ENCODE data around the gene PRR5L.

The PRR5L gene

GRCh38 chr11:36407356-36407755, 111.3 kb downstream of the PRR5L start:
- no peak for DNase-seq

GRCh38 chr11:36408498-36409136, 112.5 kb downstream of the PRR5L start:
- DNase-seq, result no peak

- DNase-seq, result no peak
These were observed 113.2 kb downstream of the PRR5L start for GRCh38 chr11:36409152-36409816.

GRCh38 chr11:36411202-36411640, 115.1 kb downstream of the PRR5L start:
- DNase-seq, result no peak

GRCh38 chr11:36412781-36413383, 116.8 kb downstream of the PRR5L start:
- DNase-seq, result no peak

- DNase-seq, result no peak
These were observed 121.1 kb downstream of the PRR5L start for GRCh38 chr11:36417154-36417553.

GRCh38 chr11:36419791-36420424, 123.8 kb downstream of the PRR5L start:
- DNase-seq, result no peak

- DNase-seq, result no peak
These were observed 125.6 kb downstream of the PRR5L start for GRCh38 chr11:36421546-36422155.

GRCh38 chr11:36425561-36426081, 129.5 kb downstream of the PRR5L start:
- DNase-seq, result no peak

- no peak for DNase-seq
These were observed 130.2 kb downstream of the PRR5L start for GRCh38 chr11:36426226-36426848.

GRCh38 chr11:36427079-36427478, 131.0 kb downstream of the PRR5L start:
- no peak for DNase-seq

- DNase-seq, result no peak
These were observed 131.8 kb downstream of the PRR5L start for GRCh38 chr11:36427876-36428275.

- no peak for DNase-seq
These were observed 135.5 kb downstream of the PRR5L start for GRCh38 chr11:36431429-36432092.

- DNase-seq, result no peak
These were observed 136.0 kb downstream of the PRR5L start for GRCh38 chr11:36432093-36432469.

GRCh38 chr11:36432738-36433137, 136.7 kb downstream of the PRR5L start:
- no peak for DNase-seq

- DNase-seq, result no peak
These were observed 140.0 kb downstream of the PRR5L start for GRCh38 chr11:36436064-36436463.

GRCh38 chr11:36436589-36436988, 140.5 kb downstream of the PRR5L start:
- no peak for DNase-seq

- no peak for DNase-seq
These were observed 141.3 kb downstream of the PRR5L start for GRCh38 chr11:36437413-36437812.

GRCh38 chr11:36438126-36438525, 142.0 kb downstream of the PRR5L start:
- DNase-seq, result no peak

GRCh38 chr11:36441610-36442208, 145.6 kb downstream of the PRR5L start:
- DNase-seq, result no peak

- DNase-seq, result no peak
These were observed 147.6 kb downstream of the PRR5L start for GRCh38 chr11:36443661-36444060.

- DNase-seq, result no peak
These were observed 150.0 kb downstream of the PRR5L start for GRCh38 chr11:36446135-36446534.

All from DMS153 (cell line).